Measurements from ENCODE around the gene MED26. TPM values are rescaled to one million over a fixed set of nuclear protein-coding genes. Genes with fewer than 3 reads are reported as not detected.

MED26 gene
- total RNA-seq, 4 donors from 2014 or later = 12.0 to 16.6 (median 14.5) TPM

GRCh38 chr19:16598848-16599247 is 29.2 kb downstream of the MED26 start:
- WGBS, 2 donors = 59 to 65% methylated on average over 4 of the region's 4 CpGs
- no peak for DNase-seq (ENCODE audit: low spot score in 2 of 2)
- intact Hi-C loops (cut with DNase I; ENCODE audit: low total_unique reads) = no loop called here
- no peak overlapping the region for H3K4me3 ChIP-seq (ENCODE audit: low read depth, poor library complexity, severe bottlenecking)
- TF ChIP-seq POLR2A (IDR thresholded peaks at IDR 0.05) = no peak
- no peak for TF ChIP-seq CTCF (IDR thresholded peaks at IDR 0.05)

- WGBS, 2 donors = 68 to 72% methylated on average over 9 of the region's 9 CpGs
- intact Hi-C loops (cut with DNase I; ENCODE audit: low total_unique reads) = no loop called here
- no peak for TF ChIP-seq POLR2A (IDR thresholded peaks at IDR 0.05)
- no peak for TF ChIP-seq CTCF (IDR thresholded peaks at IDR 0.05)
- DNase-seq (ENCODE audit: low spot score in 2 of 2) = no peak
- no peak overlapping the region for H3K4me3 ChIP-seq (ENCODE audit: low read depth, poor library complexity, severe bottlenecking)
These were observed 31.6 kb downstream of the MED26 start for GRCh38 chr19:16596399-16596798.

- intact Hi-C loops (cut with DNase I; ENCODE audit: low total_unique reads) = no loop called here
- H3K4me3 ChIP-seq (ENCODE audit: low read depth, poor library complexity, severe bottlenecking) = no peak overlapping the region
- DNase-seq (ENCODE audit: low spot score in 2 of 2) = no peak
- TF ChIP-seq CTCF (IDR thresholded peaks at IDR 0.05) (no peak), POLR2A (IDR thresholded peaks at IDR 0.05) (no peak)
- WGBS, 2 donors = 91 to 92% methylated on average over 8 of the region's 8 CpGs
These were observed 32.9 kb downstream of the MED26 start for GRCh38 chr19:16595097-16595496.

DNA sequence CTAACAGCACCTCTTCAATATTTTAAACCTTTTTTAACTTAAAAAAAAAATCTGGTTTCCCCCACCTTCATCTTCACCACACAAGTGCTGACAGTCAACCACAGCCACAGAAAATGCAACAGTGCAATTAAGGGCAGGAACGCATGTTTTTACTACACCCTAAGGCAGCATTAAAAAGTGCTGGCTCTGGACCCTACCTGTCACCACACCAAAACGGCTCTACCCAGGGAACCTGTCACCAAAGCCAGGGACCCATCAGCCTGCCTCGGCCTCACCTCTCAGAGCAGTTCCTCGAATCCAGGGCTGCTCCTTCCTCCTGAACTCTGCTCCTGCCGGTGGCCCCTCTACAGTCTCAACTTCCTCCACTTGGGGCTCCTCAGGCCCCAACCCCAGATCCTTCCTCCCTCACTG is 33.3 kb downstream of the MED26 start:
- TF ChIP-seq CTCF (IDR thresholded peaks at IDR 0.05) = no peak
- TF ChIP-seq POLR2A (IDR thresholded peaks at IDR 0.05) = no peak
- no peak overlapping the region for H3K4me3 ChIP-seq (ENCODE audit: low read depth, poor library complexity, severe bottlenecking)
- intact Hi-C loops (cut with DNase I; ENCODE audit: low total_unique reads) = no loop called here
- no peak for DNase-seq (ENCODE audit: low spot score in 2 of 2)
- 55 to 56% methylated on average over 5 of the region's 5 CpGs for WGBS, 2 donors

GRCh38 chr19:16594131-16594586 is 33.8 kb downstream of the MED26 start:
- 42 to 76% methylated on average over 5 to 10 of the region's 10 CpGs for WGBS, 2 donors
- intact Hi-C loops (cut with DNase I; ENCODE audit: low total_unique reads) = no loop called here
- H3K4me3 ChIP-seq (ENCODE audit: low read depth, poor library complexity, severe bottlenecking) = no peak overlapping the region
- no peak for DNase-seq (ENCODE audit: low spot score in 2 of 2)
- no peak for TF ChIP-seq POLR2A (IDR thresholded peaks at IDR 0.05)
- no peak for TF ChIP-seq CTCF (IDR thresholded peaks at IDR 0.05)

GRCh38 chr19:16593181-16593580 is 34.8 kb downstream of the MED26 start:
- no peak for DNase-seq (ENCODE audit: low spot score in 2 of 2)
- 94% methylated on average over 4 of the region's 4 CpGs for WGBS, 2 donors
- intact Hi-C loops (cut with DNase I; ENCODE audit: low total_unique reads) = no loop called here
- no peak for TF ChIP-seq POLR2A (IDR thresholded peaks at IDR 0.05)
- no peak for TF ChIP-seq CTCF (IDR thresholded peaks at IDR 0.05)
- no peak overlapping the region for H3K4me3 ChIP-seq (ENCODE audit: low read depth, poor library complexity, severe bottlenecking)

Data from lower leg skin (tissue), 4 donors.